Osteocyte (in vitro differentiated cells): ENCODE measurements around the gene PTAR1. TPM values are rescaled to one million over a fixed set of nuclear protein-coding genes. Genes with fewer than 3 reads are reported as not detected.

Source experiments
- DNase-seq: peaks from one replicate; pipeline ENCODE4 v3.0.0; 2021; ENCODE audit warnings: mixed read lengths; ENCODE audit not compliant: unreplicated experiment; ENCODE audit errors: extremely low spot score
- H3K27ac Mint-ChIP-seq: one replicate; pipeline ENCODE4 v1.8.0; 2021; ENCODE audit warnings: mild to moderate bottlenecking, mixed read lengths; ENCODE audit not compliant: unreplicated experiment
- H3K27me3 Mint-ChIP-seq: one replicate; pipeline ENCODE4 v1.8.0; 2021; ENCODE audit warnings: mixed read lengths; ENCODE audit not compliant: unreplicated experiment
- H3K36me3 Mint-ChIP-seq: one replicate; pipeline ENCODE4 v1.8.0; 2021; ENCODE audit warnings: mixed read lengths; ENCODE audit not compliant: unreplicated experiment
- H3K4me1 Mint-ChIP-seq: one replicate; pipeline ENCODE4 v1.8.0; 2021; ENCODE audit warnings: mixed read lengths; ENCODE audit not compliant: unreplicated experiment
- H3K4me3 Mint-ChIP-seq: one replicate; pipeline ENCODE4 v1.8.0; 2021; ENCODE audit warnings: mild to moderate bottlenecking, moderate library complexity, mixed read lengths; ENCODE audit not compliant: unreplicated experiment
- H3K9me3 Mint-ChIP-seq: one replicate; pipeline ENCODE4 v1.8.0; 2021; ENCODE audit warnings: mixed read lengths; ENCODE audit not compliant: unreplicated experiment
- total RNA-seq: library from RNA; stranded (reverse); gene quantifications from 2 replicates; pipeline ENCODE4 v1.2.1, GENCODE V29; 2021
- TF ChIP-seq, protein P1 (sequence below): fragments of 200-600 bp; sonication (generic); IDR thresholded peaks from 2 replicates; pipeline ENCODE4 v1.5.0; 2021; ENCODE audit warnings: antibody characterized with exemption, mild to moderate bottlenecking, moderate library complexity

Gene PTAR1
- total RNA-seq, 1 donor from 2014 or later, result 48.8 TPM

GRCh38 chr9:69683927-69684326 lies 75.9 kb downstream of the PTAR1 start:
- H3K27me3 Mint-ChIP-seq, result peaks cover 2% of the 10 kb centered on the region
- no peak overlapping the region for H3K27ac Mint-ChIP-seq

DNA sequence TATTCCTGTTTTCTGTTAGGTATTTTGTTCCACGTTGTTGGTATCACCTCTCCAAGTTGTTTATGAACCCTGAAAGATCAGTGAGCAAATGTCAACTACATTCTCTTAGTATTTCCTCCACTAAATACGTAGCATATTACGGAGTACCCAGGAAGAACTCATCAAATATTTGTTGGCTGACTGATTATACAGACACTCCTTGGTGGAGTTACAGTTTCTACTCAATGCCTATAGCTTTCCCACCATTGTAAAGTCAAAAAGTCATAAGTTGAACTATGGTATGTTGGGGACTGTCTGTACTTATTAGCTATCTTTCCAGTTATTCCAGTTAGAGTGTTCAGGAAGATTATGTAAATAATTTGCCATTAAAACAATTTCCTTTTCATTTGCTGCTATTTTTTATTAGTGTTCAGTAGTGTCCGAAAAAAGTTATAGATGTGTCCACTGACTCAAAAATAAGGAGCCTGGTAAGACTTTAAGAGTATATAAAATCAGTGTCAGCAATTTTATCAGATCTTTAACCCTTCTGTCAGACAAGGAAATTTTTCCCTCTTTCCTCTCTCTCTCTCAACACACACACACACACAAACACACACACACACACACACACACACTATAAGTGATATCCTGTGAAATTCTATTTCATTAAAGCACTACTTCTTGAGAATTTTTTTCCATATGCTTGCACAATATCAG lies 80.8 kb downstream of the PTAR1 start:
- peaks cover 13% of the 10 kb centered on the region for H3K4me1 Mint-ChIP-seq
- no peaks in the 10 kb centered on the region for H3K36me3 Mint-ChIP-seq
- no peak overlapping the region for H3K27ac Mint-ChIP-seq
- TF ChIP-seq, protein P1, sequence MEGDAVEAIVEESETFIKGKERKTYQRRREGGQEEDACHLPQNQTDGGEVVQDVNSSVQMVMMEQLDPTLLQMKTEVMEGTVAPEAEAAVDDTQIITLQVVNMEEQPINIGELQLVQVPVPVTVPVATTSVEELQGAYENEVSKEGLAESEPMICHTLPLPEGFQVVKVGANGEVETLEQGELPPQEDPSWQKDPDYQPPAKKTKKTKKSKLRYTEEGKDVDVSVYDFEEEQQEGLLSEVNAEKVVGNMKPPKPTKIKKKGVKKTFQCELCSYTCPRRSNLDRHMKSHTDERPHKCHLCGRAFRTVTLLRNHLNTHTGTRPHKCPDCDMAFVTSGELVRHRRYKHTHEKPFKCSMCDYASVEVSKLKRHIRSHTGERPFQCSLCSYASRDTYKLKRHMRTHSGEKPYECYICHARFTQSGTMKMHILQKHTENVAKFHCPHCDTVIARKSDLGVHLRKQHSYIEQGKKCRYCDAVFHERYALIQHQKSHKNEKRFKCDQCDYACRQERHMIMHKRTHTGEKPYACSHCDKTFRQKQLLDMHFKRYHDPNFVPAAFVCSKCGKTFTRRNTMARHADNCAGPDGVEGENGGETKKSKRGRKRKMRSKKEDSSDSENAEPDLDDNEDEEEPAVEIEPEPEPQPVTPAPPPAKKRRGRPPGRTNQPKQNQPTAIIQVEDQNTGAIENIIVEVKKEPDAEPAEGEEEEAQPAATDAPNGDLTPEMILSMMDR, result no peak
- no peak overlapping the region for H3K4me3 Mint-ChIP-seq
- peaks cover 2% of the 10 kb centered on the region for H3K27me3 Mint-ChIP-seq
- no peak for DNase-seq
- no peaks in the 10 kb centered on the region for H3K9me3 Mint-ChIP-seq

More at GRCh38 chr9:69683927-69684326, 75.9 kb downstream of the PTAR1 start:
- Mint-ChIP-seq H3K9me3 (no peaks in the 10 kb centered on the region), H3K36me3 (no peaks in the 10 kb centered on the region), H3K4me1 (no peaks in the 10 kb centered on the region), H3K4me3 (no peak overlapping the region)
- no peak for DNase-seq
- TF ChIP-seq, protein P1, result no peak

GRCh38 chr9:69677931-69678330 lies 81.9 kb downstream of the PTAR1 start:
- H3K4me3 Mint-ChIP-seq, result no peak overlapping the region
- DNase-seq, result no peak
- H3K27me3 Mint-ChIP-seq, result no peaks in the 10 kb centered on the region
- no peak overlapping the region for H3K27ac Mint-ChIP-seq
- peaks cover 23% of the 10 kb centered on the region for H3K4me1 Mint-ChIP-seq
- no peaks in the 10 kb centered on the region for H3K36me3 Mint-ChIP-seq
- TF ChIP-seq, protein P1, result no peak
- H3K9me3 Mint-ChIP-seq, result no peaks in the 10 kb centered on the region

DNA sequence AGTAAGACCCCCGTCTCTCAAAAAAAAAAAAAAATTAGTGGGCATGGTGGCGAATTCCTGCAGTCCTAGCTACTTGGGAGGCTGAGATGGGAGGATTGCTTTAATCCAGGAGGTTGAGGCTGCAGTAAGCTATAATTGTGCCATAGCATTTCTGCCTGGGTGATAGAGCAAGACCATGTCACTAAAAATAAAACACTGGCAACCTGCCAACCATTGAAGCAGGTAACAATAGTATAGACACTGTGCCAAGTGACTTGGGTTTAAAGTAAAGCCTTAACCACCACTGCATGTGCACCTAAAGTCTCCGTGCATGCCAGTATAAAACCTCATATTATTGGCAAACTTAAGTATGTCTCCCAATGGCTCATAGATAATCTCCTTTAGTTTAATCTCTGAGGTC lies 84.2 kb downstream of the PTAR1 start:
- no peak for DNase-seq
- Mint-ChIP-seq H3K4me3 (no peak overlapping the region), H3K9me3 (no peaks in the 10 kb centered on the region), H3K27me3 (no peaks in the 10 kb centered on the region), H3K27ac (no peak overlapping the region), H3K36me3 (no peaks in the 10 kb centered on the region), H3K4me1 (peaks cover 34% of the 10 kb centered on the region)
- TF ChIP-seq, protein P1, result no peak

GRCh38 chr9:69674716-69675438 lies 84.9 kb downstream of the PTAR1 start:
- no peaks in the 10 kb centered on the region for H3K27me3 Mint-ChIP-seq
- TF ChIP-seq, protein P1, result no peak
- H3K9me3 Mint-ChIP-seq, result no peaks in the 10 kb centered on the region
- no peak for DNase-seq
- no peaks in the 10 kb centered on the region for H3K36me3 Mint-ChIP-seq
- H3K27ac Mint-ChIP-seq, result no peak overlapping the region
- peaks cover 34% of the 10 kb centered on the region for H3K4me1 Mint-ChIP-seq
- no peak overlapping the region for H3K4me3 Mint-ChIP-seq
